Activated T-cell treated with anti-CD3 and anti-CD28 coated beads, Interleukin-2, amount 50 U/mL, for 24 hours (primary cell): Measurements from ENCODE around the gene GLB1L2.

Source experiments
- DNase-seq: peaks from one replicate; pipeline ENCODE4 v3.0.0-alpha.2; 2020
- H3K27ac Mint-ChIP-seq: 2 replicates; pipeline ENCODE4 v1.8.0; 2020; ENCODE audit warnings: mild to moderate bottlenecking, mixed read lengths
- H3K27me3 Mint-ChIP-seq: 2 replicates; pipeline ENCODE4 v1.8.0; 2020; ENCODE audit warnings: mixed read lengths
- H3K36me3 Mint-ChIP-seq: 2 replicates; pipeline ENCODE4 v1.8.0; 2020; ENCODE audit warnings: low read depth, mixed read lengths
- H3K4me1 Mint-ChIP-seq: 2 replicates; pipeline ENCODE4 v1.8.0; 2020; ENCODE audit warnings: low read depth, mixed read lengths
- H3K4me3 Mint-ChIP-seq: 2 replicates; pipeline ENCODE4 v1.8.0; 2020; ENCODE audit warnings: mild to moderate bottlenecking, moderate library complexity, mixed read lengths
- H3K9me3 Mint-ChIP-seq: 2 replicates; pipeline ENCODE4 v1.8.0; 2020; ENCODE audit warnings: mixed read lengths

GLB1L2 gene

GRCh38 chr11:134401825-134402809 is 70.3 kb downstream of the GLB1L2 start:
- DNase-seq, result no peak
- no peaks in the 10 kb centered on the region for H3K9me3 Mint-ChIP-seq
- peaks cover 2% of the 10 kb centered on the region for H3K4me1 Mint-ChIP-seq
- H3K4me3 Mint-ChIP-seq, result no peak overlapping the region
- peaks cover 57% of the 10 kb centered on the region for H3K27me3 Mint-ChIP-seq
- no peaks in the 10 kb centered on the region for H3K36me3 Mint-ChIP-seq
- no peak overlapping the region for H3K27ac Mint-ChIP-seq

DNA sequence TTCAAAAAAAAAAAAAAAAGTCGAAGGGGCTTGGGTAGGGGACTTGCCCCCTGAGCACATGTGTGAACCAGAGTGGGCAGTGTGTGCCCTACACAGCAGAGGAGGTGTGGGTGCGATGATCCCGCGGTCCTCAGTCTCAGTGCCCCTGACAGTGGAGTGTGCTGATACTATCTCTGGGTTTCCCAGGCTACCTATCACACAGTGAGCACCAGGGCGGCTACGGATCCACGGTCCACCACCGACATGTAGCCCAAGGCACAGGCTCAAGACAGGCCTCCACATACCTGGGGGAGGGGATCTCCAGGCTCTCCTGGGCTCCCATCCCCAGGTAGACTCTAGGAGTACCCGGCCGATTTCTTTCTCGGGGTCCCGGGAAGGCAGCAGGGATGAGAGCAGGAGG is 71.1 kb downstream of the GLB1L2 start:
- DNase-seq, result no peak
- Mint-ChIP-seq H3K9me3 (no peaks in the 10 kb centered on the region), H3K4me1 (peaks cover 2% of the 10 kb centered on the region), H3K36me3 (no peaks in the 10 kb centered on the region), H3K27me3 (peaks cover 62% of the 10 kb centered on the region), H3K27ac (no peak overlapping the region), H3K4me3 (no peak overlapping the region)

DNA sequence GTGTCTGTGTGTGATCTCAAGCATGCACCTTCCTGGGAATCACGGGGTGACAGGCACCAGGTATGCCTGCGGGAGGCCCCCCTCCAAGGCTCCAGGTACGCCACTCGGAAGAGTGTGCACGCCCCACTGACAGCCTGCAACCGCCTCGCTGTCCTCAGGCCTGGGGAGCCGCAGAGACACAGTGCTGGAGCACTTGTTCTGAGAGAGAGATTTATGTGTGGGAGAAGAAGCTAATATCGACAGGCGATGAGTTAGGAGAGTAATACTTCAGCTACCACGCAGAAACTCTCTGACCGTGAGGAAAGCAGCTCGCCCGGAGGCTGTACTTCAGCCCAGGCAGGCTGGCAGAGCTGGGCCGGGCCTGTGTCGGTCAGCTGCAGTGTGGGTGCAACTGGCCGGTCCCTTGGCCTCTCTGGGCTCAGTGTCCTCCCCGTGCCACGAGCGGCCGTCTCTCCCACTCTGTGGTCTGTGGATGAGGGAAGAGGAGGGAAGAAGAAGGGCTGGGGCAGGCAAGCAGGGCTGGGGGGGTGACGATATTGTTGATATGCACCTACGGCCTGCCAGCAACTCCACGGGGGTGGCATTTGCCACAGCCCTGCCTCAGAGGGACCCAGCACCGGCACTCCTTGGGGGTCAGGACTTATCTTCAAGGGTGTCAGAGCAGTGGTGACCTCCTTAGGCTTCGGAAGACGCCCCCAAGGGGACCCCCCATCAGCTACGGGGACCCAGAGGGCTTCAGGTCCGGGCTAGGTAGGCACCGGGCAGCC is 73.0 kb downstream of the GLB1L2 start:
- H3K27me3 Mint-ChIP-seq, result peaks cover 65% of the 10 kb centered on the region
- H3K27ac Mint-ChIP-seq, result no peak overlapping the region
- H3K9me3 Mint-ChIP-seq, result no peaks in the 10 kb centered on the region
- no peak for DNase-seq
- peaks cover 2% of the 10 kb centered on the region for H3K4me1 Mint-ChIP-seq
- H3K36me3 Mint-ChIP-seq, result no peaks in the 10 kb centered on the region
- no peak overlapping the region for H3K4me3 Mint-ChIP-seq

- no peaks in the 10 kb centered on the region for H3K9me3 Mint-ChIP-seq
- H3K27me3 Mint-ChIP-seq, result peaks cover 66% of the 10 kb centered on the region
- H3K4me1 Mint-ChIP-seq, result peaks cover 4% of the 10 kb centered on the region
- no peak overlapping the region for H3K4me3 Mint-ChIP-seq
- DNase-seq, result no peak
- no peak overlapping the region for H3K27ac Mint-ChIP-seq
- H3K36me3 Mint-ChIP-seq, result no peaks in the 10 kb centered on the region
Observed at GRCh38 chr11:134405436-134405835, 73.6 kb downstream of the GLB1L2 start.

GRCh38 chr11:134405841-134406240 is 74.1 kb downstream of the GLB1L2 start:
- no peaks in the 10 kb centered on the region for H3K9me3 Mint-ChIP-seq
- H3K4me3 Mint-ChIP-seq, result no peak overlapping the region
- H3K27me3 Mint-ChIP-seq, result peaks cover 67% of the 10 kb centered on the region
- DNase-seq, result no peak
- no peak overlapping the region for H3K27ac Mint-ChIP-seq
- peaks cover 6% of the 10 kb centered on the region for H3K4me1 Mint-ChIP-seq
- no peaks in the 10 kb centered on the region for H3K36me3 Mint-ChIP-seq

DNA sequence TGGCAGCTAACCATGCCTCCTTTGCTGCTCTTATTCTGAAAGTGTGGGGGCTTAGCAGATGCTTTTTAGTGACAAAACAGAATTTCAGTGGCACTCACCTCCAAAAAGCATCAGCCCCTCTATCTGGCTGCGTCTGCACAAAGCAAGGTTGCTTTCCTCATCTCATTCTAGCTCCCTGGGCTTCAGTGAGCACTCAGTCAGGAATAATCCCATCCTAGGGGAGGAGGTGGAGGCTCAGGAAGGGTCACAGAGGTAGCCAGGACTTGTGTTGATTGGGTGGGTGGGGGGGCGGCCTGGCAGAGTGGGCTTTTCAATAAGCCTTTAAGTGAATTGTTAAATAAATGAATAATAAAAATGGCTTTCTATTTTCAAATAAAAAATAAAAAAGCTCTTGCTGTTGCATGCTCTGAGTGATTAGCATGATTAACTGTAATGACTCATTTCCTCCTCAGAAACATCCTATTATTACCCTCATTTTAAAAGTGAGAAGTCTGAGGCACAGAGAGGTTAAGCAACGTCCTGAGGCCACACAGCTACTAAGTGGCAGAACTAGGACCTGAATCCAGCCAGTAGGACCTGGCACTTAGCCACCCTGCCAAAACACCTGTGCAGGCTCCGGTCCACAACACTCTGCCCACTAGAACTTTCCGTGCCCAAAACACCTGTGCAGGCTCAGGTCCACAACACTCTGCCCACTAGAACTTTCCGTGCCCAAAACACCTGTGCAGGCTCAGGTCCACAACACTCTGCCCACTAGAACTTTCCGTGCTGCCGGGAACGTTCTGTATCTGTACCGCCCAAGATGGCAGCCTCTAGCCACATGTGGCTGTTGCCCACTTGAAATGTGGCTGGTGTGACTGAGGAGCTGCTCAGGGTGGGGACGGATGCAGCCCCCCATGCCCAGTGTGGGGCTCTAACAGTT is 74.7 kb downstream of the GLB1L2 start:
- H3K4me1 Mint-ChIP-seq, result peaks cover 11% of the 10 kb centered on the region
- H3K36me3 Mint-ChIP-seq, result no peaks in the 10 kb centered on the region

DNA sequence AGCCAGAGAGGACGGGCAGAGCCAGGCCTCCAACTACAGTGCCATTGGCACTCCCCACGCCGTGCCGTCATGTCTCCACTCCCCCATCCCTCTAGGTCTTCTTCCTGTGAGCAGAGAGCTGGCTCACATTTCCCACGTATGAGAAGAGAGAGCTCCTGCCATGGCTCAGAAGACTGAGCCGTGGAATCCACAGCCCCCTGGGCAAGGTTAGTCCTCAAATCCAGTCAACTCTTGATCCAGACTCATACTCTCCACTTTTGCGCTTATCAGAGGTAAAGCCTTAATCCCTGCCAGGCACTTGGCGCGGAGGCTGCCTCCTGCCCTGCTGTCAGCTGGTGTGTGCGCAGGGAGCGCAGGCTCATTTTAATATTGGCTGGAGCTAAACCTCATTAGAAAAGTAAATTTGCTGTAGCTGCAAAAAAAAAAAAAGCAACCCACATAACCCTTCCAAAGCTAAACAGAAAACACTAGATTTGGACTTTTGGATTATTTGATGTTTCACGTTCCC is 75.6 kb downstream of the GLB1L2 start:
- Mint-ChIP-seq H3K4me1 (peaks cover 11% of the 10 kb centered on the region), H3K9me3 (no peaks in the 10 kb centered on the region), H3K36me3 (no peaks in the 10 kb centered on the region), H3K27ac (no peak overlapping the region), H3K27me3 (peaks cover 65% of the 10 kb centered on the region), H3K4me3 (no peak overlapping the region)
- DNase-seq, result no peak

More for the DNA sequence above, 74.7 kb downstream of the GLB1L2 start:
- H3K9me3 Mint-ChIP-seq, result no peaks in the 10 kb centered on the region
- no peak overlapping the region for H3K27ac Mint-ChIP-seq
- DNase-seq, result no peak
- no peak overlapping the region for H3K4me3 Mint-ChIP-seq
- peaks cover 68% of the 10 kb centered on the region for H3K27me3 Mint-ChIP-seq

GRCh38 chr11:134407923-134408322 is 76.1 kb downstream of the GLB1L2 start:
- no peaks in the 10 kb centered on the region for H3K9me3 Mint-ChIP-seq
- H3K27ac Mint-ChIP-seq, result no peak overlapping the region
- no peaks in the 10 kb centered on the region for H3K36me3 Mint-ChIP-seq

DNA sequence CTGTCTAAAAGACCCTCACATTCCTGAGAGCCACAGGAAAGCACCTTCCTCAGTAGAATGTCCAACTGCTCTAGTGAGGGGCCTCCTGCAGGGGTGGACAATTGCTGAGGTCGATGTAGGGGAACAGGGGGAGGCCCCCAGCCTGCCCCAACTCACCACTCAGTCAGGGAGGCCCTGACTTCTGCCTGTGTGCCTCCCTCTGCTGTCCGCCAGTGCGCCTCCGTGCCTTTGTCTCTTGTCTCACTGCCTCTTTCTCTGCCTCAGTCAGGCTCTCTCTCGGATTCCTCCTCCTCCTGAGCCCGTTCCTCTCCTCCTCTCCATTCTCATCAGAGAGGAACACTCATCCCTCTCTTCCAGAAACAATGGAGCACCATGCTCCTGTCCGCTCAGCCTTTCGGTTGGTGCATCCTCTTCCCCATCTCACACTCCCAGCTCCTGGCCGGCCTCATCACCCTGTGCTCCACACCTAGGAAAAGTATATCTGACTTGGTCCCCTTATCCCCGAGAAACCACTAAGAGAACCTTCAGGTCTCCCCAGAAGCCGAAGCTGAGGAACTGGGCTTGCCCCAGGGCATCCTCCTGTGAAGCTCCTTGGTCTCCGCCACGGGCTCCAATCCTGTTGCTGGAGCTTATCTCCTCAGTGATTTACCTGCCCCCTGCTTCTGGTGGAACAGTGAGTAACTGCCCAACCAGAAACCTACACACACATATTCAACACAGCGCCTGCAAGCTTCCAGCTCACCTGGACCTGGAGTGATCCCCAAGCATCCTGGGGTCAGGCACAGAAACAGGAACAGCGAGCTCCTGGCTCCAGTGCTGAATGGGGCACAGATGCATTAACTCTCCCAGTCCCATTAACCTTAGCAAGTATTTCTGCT is 78.0 kb downstream of the GLB1L2 start:
- peaks cover 17% of the 10 kb centered on the region for H3K4me1 Mint-ChIP-seq
- H3K27ac Mint-ChIP-seq, result no peak overlapping the region
- no peak overlapping the region for H3K4me3 Mint-ChIP-seq
- H3K9me3 Mint-ChIP-seq, result no peaks in the 10 kb centered on the region
- no peaks in the 10 kb centered on the region for H3K36me3 Mint-ChIP-seq
- peaks cover 70% of the 10 kb centered on the region for H3K27me3 Mint-ChIP-seq
- no peak for DNase-seq

More at GRCh38 chr11:134407923-134408322, 76.1 kb downstream of the GLB1L2 start:
- peaks cover 65% of the 10 kb centered on the region for H3K27me3 Mint-ChIP-seq
- no peak for DNase-seq
- no peak overlapping the region for H3K4me3 Mint-ChIP-seq
- H3K4me1 Mint-ChIP-seq, result peaks cover 12% of the 10 kb centered on the region

DNA sequence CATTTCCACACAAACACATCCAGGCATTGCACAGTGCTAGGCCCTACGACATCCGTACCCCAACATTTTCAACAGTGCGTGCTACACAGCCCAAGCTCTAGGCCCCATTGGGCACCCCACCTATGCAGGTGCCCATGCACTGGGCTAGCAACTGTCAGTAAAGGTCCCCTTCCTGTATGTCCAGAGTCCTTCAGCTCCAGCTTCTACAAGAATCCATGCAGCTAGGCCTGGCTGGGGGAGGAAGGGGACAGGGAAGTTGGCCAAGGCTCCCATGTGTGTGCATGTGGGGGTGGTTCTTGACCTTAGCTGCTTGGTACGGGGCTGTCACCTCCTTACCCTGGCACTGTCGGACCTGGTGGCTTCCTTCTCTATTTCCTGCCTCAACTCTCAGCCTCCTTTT is 79.0 kb downstream of the GLB1L2 start:
- Mint-ChIP-seq H3K4me3 (peak overlapping the region; percentile 61), H3K4me1 (peaks cover 17% of the 10 kb centered on the region), H3K9me3 (no peaks in the 10 kb centered on the region), H3K36me3 (no peaks in the 10 kb centered on the region), H3K27me3 (peaks cover 72% of the 10 kb centered on the region), H3K27ac (no peak overlapping the region)
- DNase-seq, result no peak

DNA sequence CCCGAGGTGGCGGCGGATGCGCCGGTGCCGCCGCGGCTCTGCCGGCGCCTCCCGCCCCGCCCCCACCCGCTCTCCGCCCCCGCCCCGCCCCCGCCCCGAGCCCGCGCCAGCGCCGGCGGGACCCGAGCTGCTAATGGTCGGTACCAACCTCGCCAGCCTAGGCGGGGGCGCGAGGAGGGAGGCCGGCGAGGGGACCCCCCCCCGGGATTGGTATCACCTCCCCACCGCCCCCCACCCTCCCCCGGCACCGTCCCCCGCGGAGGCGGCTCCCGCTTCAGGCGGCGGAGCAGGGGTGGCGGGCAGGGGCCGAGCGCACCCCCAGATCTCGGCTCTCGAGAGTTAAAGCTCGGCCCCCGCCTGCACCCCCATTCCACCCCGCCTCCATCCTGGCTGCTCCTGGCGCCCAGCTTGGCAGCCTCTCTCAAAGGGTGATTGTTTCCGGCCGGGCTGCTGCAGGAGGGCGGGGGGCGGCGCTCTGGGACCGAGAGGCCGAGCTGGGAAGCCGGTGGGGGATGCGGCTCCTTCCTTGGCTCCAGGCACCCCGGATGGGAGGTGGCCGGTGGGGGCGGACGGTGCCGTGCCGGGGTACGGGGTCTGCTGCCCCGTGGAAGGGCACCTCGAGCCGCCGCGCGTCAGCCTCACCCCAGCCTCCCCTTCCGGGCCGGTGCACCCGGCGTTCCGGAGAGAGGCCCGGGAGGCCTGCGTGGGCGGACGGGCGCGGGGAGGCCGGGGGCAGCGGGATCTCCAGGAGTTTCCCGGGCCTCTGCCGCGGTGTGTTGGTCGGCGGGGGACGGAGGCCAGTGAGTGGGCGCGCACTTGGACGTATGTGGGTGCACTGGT is 80.6 kb downstream of the GLB1L2 start, which contains the start of gene B3GAT1:
TSS of gene B3GAT1 (minus strand) at position 40 of the 840 bp plus-strand sequence. CDS start 24,583 bp downstream, outside the sequence.
- H3K4me1 Mint-ChIP-seq, result peaks cover 15% of the 10 kb centered on the region
- H3K4me3 Mint-ChIP-seq, result peak within 1 kb of the TSS; percentile 65
- H3K9me3 Mint-ChIP-seq, result no peaks in the 10 kb centered on the region
- H3K27me3 Mint-ChIP-seq, result peaks cover 70% of the 10 kb centered on the region
- no peaks in the 10 kb centered on the region for H3K36me3 Mint-ChIP-seq
- no peak within 1 kb of the TSS for H3K27ac Mint-ChIP-seq
- peak; percentile 53 for DNase-seq

- peaks cover 72% of the 10 kb centered on the region for H3K27me3 Mint-ChIP-seq
- H3K27ac Mint-ChIP-seq, result no peak overlapping the region
- peak overlapping the region; percentile 65 for H3K4me3 Mint-ChIP-seq
- peaks cover 15% of the 10 kb centered on the region for H3K4me1 Mint-ChIP-seq
- H3K9me3 Mint-ChIP-seq, result no peaks in the 10 kb centered on the region
- H3K36me3 Mint-ChIP-seq, result no peaks in the 10 kb centered on the region
- no peak for DNase-seq
Observed at GRCh38 chr11:134413043-134413825, 81.4 kb downstream of the GLB1L2 start.
